Hair follicular keratinocyte (primary cell): ENCODE results near the gene PLA1A. TPM values are rescaled to one million over a fixed set of nuclear protein-coding genes. Genes with fewer than 3 reads are reported as not detected.

Experiments used
- total RNA-seq: library from RNA; depleted of rRNA; stranded (reverse); fragments of >200 nt; gene quantifications from 2 replicates; pipeline ENCODE4 v1.2.3, GENCODE V29; 2015

PLA1A gene, protein sequence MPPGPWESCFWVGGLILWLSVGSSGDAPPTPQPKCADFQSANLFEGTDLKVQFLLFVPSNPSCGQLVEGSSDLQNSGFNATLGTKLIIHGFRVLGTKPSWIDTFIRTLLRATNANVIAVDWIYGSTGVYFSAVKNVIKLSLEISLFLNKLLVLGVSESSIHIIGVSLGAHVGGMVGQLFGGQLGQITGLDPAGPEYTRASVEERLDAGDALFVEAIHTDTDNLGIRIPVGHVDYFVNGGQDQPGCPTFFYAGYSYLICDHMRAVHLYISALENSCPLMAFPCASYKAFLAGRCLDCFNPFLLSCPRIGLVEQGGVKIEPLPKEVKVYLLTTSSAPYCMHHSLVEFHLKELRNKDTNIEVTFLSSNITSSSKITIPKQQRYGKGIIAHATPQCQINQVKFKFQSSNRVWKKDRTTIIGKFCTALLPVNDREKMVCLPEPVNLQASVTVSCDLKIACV
- not detected in 2 replicates for total RNA-seq

DNA sequence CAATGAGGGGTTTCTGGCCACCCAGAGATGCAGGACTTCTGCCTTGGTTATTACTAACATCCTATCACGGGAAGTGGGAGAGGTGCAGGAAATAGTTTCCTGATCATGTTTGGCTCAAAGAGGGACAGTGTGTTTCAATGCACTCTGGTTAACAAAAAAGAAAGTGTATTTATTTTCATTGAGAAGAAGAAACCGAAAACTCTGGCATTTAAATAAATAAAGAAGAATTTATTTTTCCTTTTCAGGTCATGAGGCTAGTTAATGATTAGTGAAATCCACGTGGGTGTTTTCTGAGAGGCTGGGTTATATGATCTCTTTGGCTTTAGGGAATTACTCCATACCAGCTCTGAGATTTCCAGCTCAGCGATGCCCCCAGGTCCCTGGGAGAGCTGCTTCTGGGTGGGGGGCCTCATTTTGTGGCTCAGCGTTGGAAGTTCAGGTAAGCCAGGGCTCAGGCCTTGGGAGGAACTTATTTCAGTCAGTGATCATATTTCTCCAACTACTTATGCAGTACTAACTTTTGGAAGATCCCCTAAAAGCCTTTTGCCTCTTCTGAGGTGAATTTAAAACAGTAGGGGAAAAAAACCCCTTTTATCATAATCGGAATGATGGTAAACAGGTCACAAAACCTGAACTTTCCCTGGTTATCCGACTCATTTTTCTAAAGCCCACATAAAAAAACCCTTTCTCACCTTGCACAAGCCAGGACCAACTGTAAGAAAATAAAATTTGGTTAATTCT lies at the start of gene PLA1A:
PLA1A (plus strand) TSS at position 338 of the 741 bp plus-strand sequence; CDS start at position 367, 29 bp downstream.

DNA sequence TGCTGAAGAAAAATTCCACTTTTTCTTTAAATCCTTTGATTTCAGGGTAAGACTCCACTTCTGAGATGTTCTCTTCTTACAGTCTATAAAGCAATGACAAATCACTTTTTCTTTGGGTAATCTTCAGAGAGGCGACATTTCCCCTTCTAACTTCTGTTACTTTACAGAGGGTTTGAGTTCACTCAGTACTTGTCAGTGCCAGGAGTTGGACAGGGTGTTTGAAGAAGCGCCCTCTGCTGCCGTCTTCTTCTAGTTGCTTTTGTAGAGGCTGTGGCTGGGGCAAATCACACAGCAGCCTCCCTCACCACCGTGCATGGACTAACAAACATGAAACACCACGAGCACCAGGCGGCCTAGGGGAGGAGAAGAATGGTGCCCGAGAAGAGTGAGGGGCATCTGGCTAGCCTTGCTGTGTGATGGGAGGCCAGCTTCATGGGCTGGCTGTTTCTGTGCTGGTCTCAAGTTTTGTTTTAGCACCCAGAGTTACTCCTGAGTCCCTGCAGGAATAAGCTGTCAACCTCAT lies 38.2 kb upstream of the PLA1A start, which contains the start of gene CD80:
CD80 (minus strand) TSS at position 174 of the 523 bp plus-strand sequence. CDS start 1,886 bp downstream, outside the sequence.

DNA sequence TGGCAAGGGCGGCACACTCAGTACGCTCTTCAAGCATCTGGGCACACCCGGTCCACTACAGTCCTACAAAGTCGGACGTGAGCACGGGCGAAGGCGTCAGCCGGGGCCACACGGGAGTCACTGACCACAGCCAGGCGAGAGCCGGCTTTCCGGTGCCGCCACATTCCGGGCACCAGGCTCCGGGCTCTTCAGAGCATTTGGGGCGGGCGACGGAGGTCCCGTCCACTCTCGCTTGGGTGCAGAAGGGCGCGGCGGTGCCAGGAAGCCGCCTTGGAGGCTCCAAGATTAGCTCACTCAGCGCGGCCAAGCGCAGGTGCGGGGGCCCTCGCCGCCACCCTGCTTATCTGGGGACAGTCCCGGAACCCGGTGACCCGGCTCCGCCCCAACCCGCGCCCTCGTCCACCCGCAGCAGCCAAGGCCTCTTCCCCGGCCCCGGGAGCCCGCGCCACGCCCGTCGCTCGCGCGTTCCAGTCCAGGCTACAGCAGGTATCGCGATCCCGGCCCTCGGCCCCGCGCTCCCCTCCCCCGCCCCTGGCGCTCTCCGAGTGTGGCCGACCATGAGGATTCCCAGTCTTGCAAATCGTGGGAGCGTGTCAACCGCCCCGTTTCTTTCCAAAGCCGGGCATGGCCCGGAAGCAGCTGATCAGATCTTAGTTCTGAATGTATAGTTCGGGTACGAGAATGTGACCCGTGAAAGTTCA lies 18.2 kb upstream of the PLA1A start, which contains the start of gene ADPRH:
ADPRH (plus strand) TSS at position 127 of the 701 bp plus-strand sequence. CDS start 2,678 bp downstream, outside the sequence.

DNA sequence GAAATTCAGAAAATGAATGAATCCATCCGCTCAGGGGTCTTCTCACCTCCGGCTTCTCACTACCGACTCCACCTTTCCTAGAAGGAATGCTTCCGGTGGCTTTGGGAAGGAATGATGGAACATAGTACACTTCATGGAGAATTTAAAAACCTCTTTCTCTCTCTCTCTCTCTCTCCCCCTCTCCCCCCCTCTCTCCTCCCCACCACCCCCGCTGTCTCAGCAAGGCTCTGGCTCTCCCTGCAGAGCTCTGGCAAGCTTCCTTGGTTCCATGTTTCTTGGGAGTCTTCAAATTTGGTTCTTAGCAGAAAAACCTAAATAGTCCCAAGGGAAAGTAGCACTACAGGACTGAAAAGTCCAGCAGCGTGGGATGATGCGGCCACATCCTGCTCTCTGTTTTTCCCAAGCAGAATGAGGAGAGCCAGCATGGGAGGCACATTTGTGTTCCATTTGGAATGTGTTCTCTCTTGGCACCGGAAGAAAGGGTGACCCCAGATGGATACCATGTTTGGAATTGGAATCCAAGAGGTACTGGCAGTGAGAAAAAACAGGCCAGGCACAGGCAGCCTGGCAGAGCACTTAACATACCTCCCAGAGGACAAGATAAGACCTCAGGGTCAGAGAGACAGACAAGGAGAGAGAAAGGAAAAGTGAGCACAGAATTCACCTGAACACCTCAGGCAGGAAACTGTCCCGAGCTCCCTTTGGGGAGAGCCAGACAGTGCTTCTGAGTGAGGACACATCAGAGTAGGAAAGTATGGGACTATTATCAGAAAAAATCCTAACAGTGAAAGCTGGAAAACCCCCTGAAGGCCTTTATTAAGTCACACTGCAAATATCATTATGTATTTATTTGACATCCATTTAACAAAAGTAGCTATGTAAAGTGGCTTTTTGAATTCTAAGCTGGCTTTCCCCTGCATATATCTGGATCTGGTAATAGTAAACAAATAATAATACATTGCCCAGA lies 63.1 kb downstream of the PLA1A start, which contains the start of gene POPDC2:
POPDC2 (minus strand) TSS at position 116 of the 967 bp plus-strand sequence. CDS start 166 bp downstream, outside the sequence.

DNA sequence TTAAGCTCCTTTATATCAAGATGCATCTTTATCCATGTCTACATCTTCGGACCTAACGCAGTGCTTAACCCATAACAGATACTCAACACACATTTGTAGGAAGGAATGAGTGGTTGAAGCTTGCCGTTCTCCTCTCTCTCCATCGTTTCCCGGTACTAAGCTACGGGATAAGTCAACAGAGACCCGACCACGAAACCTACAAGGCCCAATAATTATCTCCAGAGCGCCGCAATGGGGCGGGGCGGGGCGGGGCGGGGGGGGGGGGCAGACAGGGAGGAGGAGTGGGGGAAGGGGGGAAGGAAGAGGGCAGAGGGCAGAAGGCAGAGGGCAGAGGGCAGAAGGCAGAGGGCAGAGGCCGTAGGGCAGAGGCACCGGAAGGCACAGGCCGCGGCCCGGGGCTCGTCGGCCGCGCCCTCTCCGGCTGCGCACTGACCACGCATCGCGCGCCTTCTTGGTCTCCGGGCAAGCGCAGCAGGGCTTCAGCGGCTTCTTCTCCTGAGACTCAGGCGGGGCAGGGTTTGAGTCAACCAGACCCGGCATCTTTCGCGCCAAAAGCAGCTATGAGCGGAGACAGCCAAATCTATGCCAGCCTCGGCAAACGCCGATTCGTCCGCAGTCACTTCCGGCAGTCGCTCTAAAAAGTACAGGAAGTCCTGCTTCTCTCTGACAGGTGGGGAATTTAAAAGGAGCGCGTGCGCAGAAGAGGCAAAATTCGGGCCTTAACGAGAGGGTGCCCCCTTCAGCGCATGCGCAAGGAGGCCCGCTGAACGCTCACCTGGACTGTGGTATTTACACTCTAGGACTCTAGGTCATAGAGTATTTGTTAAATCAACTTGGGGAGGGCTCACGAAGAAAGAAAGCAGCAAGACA lies 79.3 kb downstream of the PLA1A start, which contains the start of gene COX17:
COX17 (minus strand) TSS at position 636 of the 870 bp plus-strand sequence; CDS start at position 540, 96 bp downstream.

Other genes starting within 250 kb of the PLA1A start
- 36.3 and 46.5 TPM in 2 replicates for gene TMEM39A, start 134.3 kb upstream of the PLA1A start, total RNA-seq
- 9.5 and 11.8 TPM in 2 replicates for gene POGLUT1, start 128.9 kb upstream of the PLA1A start, total RNA-seq
- gene TIMMDC1, start 99.3 kb upstream of the PLA1A start, total RNA-seq, result 42.8 and 55.3 TPM in 2 replicates
- not detected in 2 replicates for gene CD80, start 38.3 kb upstream of the PLA1A start, total RNA-seq
- 1.5 TPM in 2 replicates for gene ADPRH, start 18.4 kb upstream of the PLA1A start, total RNA-seq
- 0.08 TPM in 1 of 2 replicates, not detected in the other for gene POPDC2, start 62.7 kb downstream of the PLA1A start, total RNA-seq
- 24.6 and 29.6 TPM in 2 replicates for gene COX17, start 79.5 kb downstream of the PLA1A start, total RNA-seq
- gene CFAP91, start 105.1 kb downstream of the PLA1A start, total RNA-seq, result not detected in 2 replicates
- gene NR1I2, start 184.2 kb downstream of the PLA1A start, total RNA-seq, result 0.08 TPM in 2 replicates